ENCODE results near the gene ELMOD3. TPM values are rescaled to one million over a fixed set of nuclear protein-coding genes. Genes with fewer than 3 reads are reported as not detected.

The ELMOD3 gene
- total RNA-seq, 1 donor from 2014 or later: 14.3 TPM

GRCh38 chr2:85427300-85427835 lies 72.8 kb downstream of the ELMOD3 start:
- Mint-ChIP-seq H3K27me3 (ENCODE audit: low read depth) (no peaks in the 10 kb centered on the region), H3K4me3 (ENCODE audit: unreplicated experiment) (no peak overlapping the region), H3K36me3 (ENCODE audit: low read depth) (no peaks in the 10 kb centered on the region), H3K27ac (ENCODE audit: unreplicated experiment) (no peak overlapping the region), H3K4me1 (ENCODE audit: low read depth) (no peaks in the 10 kb centered on the region), H3K9me3 (ENCODE audit: low read depth) (no peaks in the 10 kb centered on the region)
- no peak for TF ChIP-seq CTCF (IDR thresholded peaks at IDR 0.05)
- DNase-seq (ENCODE audit: low spot score): no peak

DNA sequence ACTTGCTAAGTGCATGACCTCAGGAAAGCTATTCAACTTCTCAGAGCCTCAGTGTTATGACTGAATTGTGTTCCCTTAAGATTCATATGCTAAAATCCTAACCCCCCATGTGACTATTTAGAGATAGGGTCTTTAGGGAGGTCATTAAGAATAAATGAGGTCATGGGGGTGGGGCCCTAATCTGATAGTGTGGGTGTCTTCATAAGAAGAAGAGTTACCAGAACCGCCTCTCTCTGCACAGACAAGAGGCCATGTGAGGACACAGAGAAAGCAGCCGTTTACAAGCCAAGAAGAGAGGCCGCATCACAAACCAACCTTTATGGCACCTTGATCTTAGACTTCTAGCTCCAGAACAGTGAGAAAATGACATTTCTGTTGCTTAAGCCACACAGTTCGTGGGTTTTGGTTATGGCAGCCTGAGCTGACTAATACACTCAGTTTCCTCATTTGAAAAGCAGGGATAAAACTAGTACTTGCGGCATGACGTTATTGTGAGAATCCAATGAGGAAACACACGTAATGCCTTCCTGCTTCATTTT lies 73.8 kb downstream of the ELMOD3 start:
- Mint-ChIP-seq H3K4me1 (ENCODE audit: low read depth) (peaks cover 6% of the 10 kb centered on the region), H3K27ac (ENCODE audit: unreplicated experiment) (no peak overlapping the region), H3K27me3 (ENCODE audit: low read depth) (no peaks in the 10 kb centered on the region), H3K9me3 (ENCODE audit: low read depth) (no peaks in the 10 kb centered on the region), H3K36me3 (ENCODE audit: low read depth) (no peaks in the 10 kb centered on the region), H3K4me3 (ENCODE audit: unreplicated experiment) (no peak overlapping the region)
- no peak for TF ChIP-seq CTCF (IDR thresholded peaks at IDR 0.05)
- no peak for DNase-seq (ENCODE audit: low spot score)

- Mint-ChIP-seq H3K4me1 (ENCODE audit: low read depth) (peaks cover 14% of the 10 kb centered on the region), H3K36me3 (ENCODE audit: low read depth) (no peaks in the 10 kb centered on the region), H3K27me3 (ENCODE audit: low read depth) (no peaks in the 10 kb centered on the region), H3K4me3 (ENCODE audit: unreplicated experiment) (no peak overlapping the region), H3K9me3 (ENCODE audit: low read depth) (no peaks in the 10 kb centered on the region), H3K27ac (ENCODE audit: unreplicated experiment) (no peak overlapping the region)
- TF ChIP-seq CTCF (IDR thresholded peaks at IDR 0.05): no peak
- DNase-seq (ENCODE audit: low spot score): no peak
Measured at GRCh38 chr2:85429213-85429923, 74.8 kb downstream of the ELMOD3 start.

DNA sequence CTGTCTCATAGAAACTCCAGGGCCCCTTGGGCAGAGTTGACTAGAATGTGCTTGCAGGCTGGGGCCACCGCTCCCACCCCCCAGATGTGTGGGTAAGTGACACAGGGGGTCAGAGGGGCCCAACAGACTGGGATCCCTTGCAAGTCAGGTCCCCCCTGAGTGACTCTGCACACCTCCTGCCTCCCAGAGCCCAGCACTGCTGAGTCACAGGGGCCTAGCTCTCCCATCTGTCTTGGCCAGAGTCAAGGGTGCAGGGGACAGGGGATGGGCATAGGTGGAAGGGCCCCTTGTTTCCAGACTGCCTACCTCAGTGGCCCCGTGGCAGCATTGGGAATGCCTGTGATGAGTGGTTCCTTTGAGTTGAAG lies 75.3 kb downstream of the ELMOD3 start:
- Mint-ChIP-seq H3K4me1 (ENCODE audit: low read depth) (peaks cover 14% of the 10 kb centered on the region), H3K4me3 (ENCODE audit: unreplicated experiment) (no peak overlapping the region), H3K27me3 (ENCODE audit: low read depth) (no peaks in the 10 kb centered on the region), H3K27ac (ENCODE audit: unreplicated experiment) (no peak overlapping the region), H3K36me3 (ENCODE audit: low read depth) (no peaks in the 10 kb centered on the region), H3K9me3 (ENCODE audit: low read depth) (no peaks in the 10 kb centered on the region)
- no peak for TF ChIP-seq CTCF (IDR thresholded peaks at IDR 0.05)
- DNase-seq (ENCODE audit: low spot score): no peak

- Mint-ChIP-seq H3K9me3 (ENCODE audit: low read depth) (no peaks in the 10 kb centered on the region), H3K27ac (ENCODE audit: unreplicated experiment) (no peak overlapping the region), H3K4me1 (ENCODE audit: low read depth) (peaks cover 19% of the 10 kb centered on the region), H3K36me3 (ENCODE audit: low read depth) (no peaks in the 10 kb centered on the region), H3K4me3 (ENCODE audit: unreplicated experiment) (no peak overlapping the region), H3K27me3 (ENCODE audit: low read depth) (no peaks in the 10 kb centered on the region)
- no peak for TF ChIP-seq CTCF (IDR thresholded peaks at IDR 0.05)
- no peak for DNase-seq (ENCODE audit: low spot score)
Measured at GRCh38 chr2:85430752-85431569, 76.4 kb downstream of the ELMOD3 start.

Measured in chondrocyte (in vitro differentiated cells).